HepG2 (cell line): Measurements from ENCODE around the gene PDSS2. TPM values are rescaled to one million over a fixed set of nuclear protein-coding genes. Genes with fewer than 3 reads are reported as not detected.

Source experiments
- ATAC-seq: fragments of 200-7000 bp; cut with Tn5 transposase; 3 replicates; pipeline ENCODE4 v1.9.1; 2020; ENCODE audit warnings: mild to moderate bottlenecking, moderate library complexity
- BruUV-seq: library from RNA; stranded (reverse); fragments of 400-500 nt; replicated peaks from 2 replicates; lab custom pipeline; 2021; lab: Mats Ljungman, UMichigan
- CTCF ChIA-PET: fragments of 300-600 bp; formaldehyde crosslinking; extraction: SDS; loops from one replicate; lab custom pipeline; 2021; ENCODE audit warnings: low total read pairs, inconsistent platforms, low intra/inter-chr PET ratio; lab: Yijun Ruan, JAX
- POLR2A ChIA-PET: fragments of 350-600 bp; sonication (Branson Sonifier 250); formaldehyde crosslinking; loops from one replicate; lab custom pipeline; 2020; ENCODE audit warnings: antibody characterized with exemption, inconsistent platforms; lab: Yijun Ruan, JAX
- DNase-seq: peaks from one replicate; pipeline ENCODE4 v3.0.0-alpha.2; 2015; ENCODE audit warnings: low spot score
- FAIRE-seq: peaks from 3 replicates; lab custom pipeline; 2011; peaks lifted over from hg19 to GRCh38; lab: Jason Lieb, UNC
- H2AFZ ChIP-seq: one replicate; pipeline ENCODE4 v1.6.1; 2011; ENCODE audit warnings: low read length, inconsistent platforms
- H3K27ac ChIP-seq: fragments of 300-600 bp; 3 replicates; pipeline ENCODE4 v1.8.0; 2011; ENCODE audit warnings: mixed run types, mild to moderate bottlenecking, mixed read lengths, low read length, inconsistent platforms; ENCODE audit not compliant: insufficient read depth; ENCODE audit errors: extremely low read length
- H3K27me3 ChIP-seq, 2 experiments: fragments of 200-600 bp in 1 of 2; 2 replicates in 1 of 2; 3 replicates in 1 of 2; pipeline versions ENCODE4 v1.6.0 to v1.8.0; 2011; ENCODE audit warnings: low read length in 2 of 2, mild to moderate bottlenecking in 2 of 2, moderate library complexity in 2 of 2, inconsistent platforms in 1 of 2; ENCODE audit not compliant: insufficient read depth in 2 of 2, control insufficient read depth in 1 of 2
- H3K36me3 ChIP-seq, 2 experiments: fragments of 200-600 bp in 1 of 2; replicated peaks in 1 of 2; 2 replicates in 1 of 2; 3 replicates in 1 of 2; pipeline versions ENCODE4 v1.5.1 to v1.8.0; 2011; ENCODE audit warnings: low read length in 2 of 2, inconsistent platforms in 1 of 2; ENCODE audit not compliant: insufficient read depth in 2 of 2, control insufficient read depth in 1 of 2
- H3K4me1 ChIP-seq: 2 replicates; pipeline ENCODE4 v1.5.1; 2012; ENCODE audit warnings: low read length, inconsistent platforms; ENCODE audit not compliant: insufficient read depth
- H3K4me2 ChIP-seq: 2 replicates; pipeline ENCODE4 v1.6.0; 2011; ENCODE audit warnings: low read depth, low read length, inconsistent platforms
- H3K4me3 ChIP-seq, 3 experiments: fragments of 200-600 bp in 1 of 3; sonication (generic), shearing (Covaris generic) in 1 of 3; replicated peaks in 1 of 3; 2 replicates each; pipeline ENCODE4 v1.5.1; 2011 to 2016; ENCODE audit warnings: low read length in 3 of 3, inconsistent platforms in 2 of 3, low read depth in 2 of 3, mild to moderate bottlenecking in 2 of 3, control low read depth in 1 of 3, mixed read lengths in 1 of 3; ENCODE audit not compliant: insufficient read depth in 1 of 3
- H3K79me2 ChIP-seq: one replicate; pipeline ENCODE4 v1.6.1; 2011; ENCODE audit warnings: low read length, inconsistent platforms; ENCODE audit not compliant: insufficient read depth
- H3K9ac ChIP-seq: 2 replicates; pipeline ENCODE4 v1.6.0; 2011; ENCODE audit warnings: mild to moderate bottlenecking, low read depth, low read length, inconsistent platforms; ENCODE audit not compliant: insufficient read depth
- H3K9me3 ChIP-seq: 2 replicates; pipeline ENCODE4 v1.5.1; 2012; ENCODE audit warnings: mild to moderate bottlenecking, low read length
- H4K20me1 ChIP-seq: 2 replicates; pipeline ENCODE4 v1.6.0; 2011; ENCODE audit warnings: inconsistent platforms, mild to moderate bottlenecking, low read length, moderate library complexity; ENCODE audit not compliant: insufficient read depth
- ASH2L ChIP-seq: fragments of 300-600, 200-600 bp; sonication (generic); IDR thresholded peaks from 2 replicates; pipeline ENCODE4 v1.7.0; 2017; ENCODE audit warnings: low read depth, mild to moderate bottlenecking, moderate library complexity, mixed read lengths, low read length; ENCODE audit not compliant: insufficient read length
- FOXA3 ChIP-seq: IDR thresholded peaks from 2 replicates; pipeline ENCODE4 v1.6.1; 2016; ENCODE audit warnings: missing genetic modification reagents, missing compliant biosample characterization
- KLF13 ChIP-seq: sonication (generic); formaldehyde crosslinking; IDR thresholded peaks from 2 replicates; pipeline ENCODE4 v1.4.0; 2020; ENCODE audit warnings: mild to moderate bottlenecking, missing genetic modification reagents
- SKIL ChIP-seq: sonication (generic); formaldehyde crosslinking; IDR thresholded peaks from 2 replicates; pipeline ENCODE4 v1.8.0; 2022; ENCODE audit warnings: missing genetic modification reagents, mild to moderate bottlenecking, moderate library complexity, borderline replicate concordance
- SMAD9 ChIP-seq: sonication (generic); formaldehyde crosslinking; IDR thresholded peaks from 2 replicates; pipeline ENCODE4 v1.5.1; 2020; ENCODE audit warnings: mild to moderate bottlenecking, missing genetic modification reagents
- TFE3 ChIP-seq: IDR thresholded peaks from 2 replicates; pipeline ENCODE4 v1.6.1; 2016
- ZFP90 ChIP-seq: sonication (generic); formaldehyde crosslinking; IDR thresholded peaks from 2 replicates; pipeline ENCODE4 v1.8.0; 2022; ENCODE audit warnings: missing genetic modification reagents, mild to moderate bottlenecking, inconsistent platforms, borderline replicate concordance
- ZNF101 ChIP-seq: sonication (generic); formaldehyde crosslinking; IDR thresholded peaks from 2 replicates; pipeline ENCODE4 v1.4.0; 2020; ENCODE audit warnings: mild to moderate bottlenecking, low read depth, missing genetic modification reagents, borderline replicate concordance
- ZNF234 ChIP-seq: sonication (generic); formaldehyde crosslinking; conservative IDR thresholded peaks from 2 replicates; pipeline ENCODE4 v1.5.1; 2020; ENCODE audit warnings: mild to moderate bottlenecking, missing genetic modification reagents
- ZNF253 ChIP-seq: sonication (generic); formaldehyde crosslinking; IDR thresholded peaks from 2 replicates; pipeline ENCODE4 v1.8.0; 2022; ENCODE audit warnings: mild to moderate bottlenecking, missing genetic modification reagents, borderline replicate concordance
- ZNF468 ChIP-seq: sonication (generic); formaldehyde crosslinking; IDR thresholded peaks from 2 replicates; pipeline ENCODE4 v1.8.0; 2022; ENCODE audit warnings: mild to moderate bottlenecking, moderate library complexity, missing genetic modification reagents
- WGBS: methylation state at CpG from one replicate; pipeline ENCODE4 v1.1.6; 2017; ENCODE audit warnings: low lambda C conversion rate; 5-methylcytosine and 5-hydroxymethylcytosine counted together
- in situ Hi-C: cut with HindIII; loops from 2 replicates; pipeline ENCODE4 v1.10.0; 2017; ENCODE audit warnings: low pct_unique_long_range_greater_than_20kb; ENCODE audit not compliant: extremely low pct_ligation_motif_present
- intact Hi-C: fragments of 100-400 bp; cut with micrococcal nuclease; formaldehyde crosslinking; loops from one replicate; pipeline ENCODE4 v1.10.0; 2022; ENCODE audit not compliant: unreplicated experiment
- polyA plus RNA-seq, 8 experiments: library from polyadenylated mRNA; depleted of rRNA in 3 of 8; stranded (reverse) in 7 of 8; unstranded in 1 of 8; fragments of >200 nt; fragmentation: Illumina TruSeq in 4 of 8; extraction: Trizol in 4 of 8; gene quantifications; 2 replicates each; pipeline versions ENCODE4 v1.2.1 to v1.2.3, GENCODE V29; 2011 to 2016; ENCODE audit warnings: low read depth in 4 of 8, missing spikeins in 1 of 8, mixed read lengths in 1 of 8; ENCODE audit not compliant: insufficient read depth in 1 of 8
- total RNA-seq, 5 experiments: library from RNA; depleted of rRNA; stranded (reverse); fragments of >200 nt; fragmentation: Illumina TruSeq; extraction: Trizol; gene quantifications; 2 replicates each; pipeline ENCODE4 v1.2.3, GENCODE V29; 2016; ENCODE audit warnings: low read depth in 1 of 5

PDSS2 gene
- total and polyA plus RNA-seq, 2 of the 13 experiments (the other 11 are each of a cell fraction or from before 2014, with no cell fraction given): 16.2 to 17.0 TPM

GRCh38 chr6:107180099-107180498 lies 279.3 kb downstream of the PDSS2 start:
- Histone ChIP-seq H3K36me3 (no peaks in the 10 kb centered on the region), H3K79me2 (no peaks in the 10 kb centered on the region), H3K9me3 (no peaks in the 10 kb centered on the region), H3K9ac (no peak overlapping the region), H3K27me3 (no peaks in the 10 kb centered on the region), H4K20me1 (no peaks in the 10 kb centered on the region), H3K4me2 (no peak overlapping the region), H3K4me3 (no peak overlapping the region), H2AFZ (no peak overlapping the region), H3K4me1 (no peaks in the 10 kb centered on the region), H3K27ac (no peak overlapping the region)
- FAIRE-seq (no peak), DNase-seq (no peak), ATAC-seq (no peak)
- no peak for TF ChIP-seq ZNF253
- no peak for TF ChIP-seq ZNF234
- no peak for TF ChIP-seq FOXA3 (CRISPR knock-in tag)
- TF ChIP-seq ZNF468: no peak
- TF ChIP-seq ZNF101 (CRISPR knock-in tag): no peak
- TF ChIP-seq KLF13 (CRISPR knock-in tag): no peak
- no peak for TF ChIP-seq TFE3
- no peak for TF ChIP-seq SMAD9 (CRISPR knock-in tag)
- no peak for TF ChIP-seq ASH2L
- TF ChIP-seq ZFP90 (CRISPR knock-in tag): no peak
- no peak for TF ChIP-seq SKIL (CRISPR knock-in tag)
- intact Hi-C loops: no loop called here
- POLR2A ChIA-PET: no interaction called here
- in situ Hi-C loops: no loop called here
- 95% methylated on average over 2 of the region's 2 CpGs for WGBS
- no TSS peak for BruUV-seq
- CTCF ChIA-PET: no interaction called here
